ENCODE data around the gene PSMD4. TPM values are rescaled to one million over a fixed set of nuclear protein-coding genes. Genes with fewer than 3 reads are reported as not detected.

Gene PSMD4
- total RNA-seq, 1 experiment from 2014 or later = 207 TPM

DNA sequence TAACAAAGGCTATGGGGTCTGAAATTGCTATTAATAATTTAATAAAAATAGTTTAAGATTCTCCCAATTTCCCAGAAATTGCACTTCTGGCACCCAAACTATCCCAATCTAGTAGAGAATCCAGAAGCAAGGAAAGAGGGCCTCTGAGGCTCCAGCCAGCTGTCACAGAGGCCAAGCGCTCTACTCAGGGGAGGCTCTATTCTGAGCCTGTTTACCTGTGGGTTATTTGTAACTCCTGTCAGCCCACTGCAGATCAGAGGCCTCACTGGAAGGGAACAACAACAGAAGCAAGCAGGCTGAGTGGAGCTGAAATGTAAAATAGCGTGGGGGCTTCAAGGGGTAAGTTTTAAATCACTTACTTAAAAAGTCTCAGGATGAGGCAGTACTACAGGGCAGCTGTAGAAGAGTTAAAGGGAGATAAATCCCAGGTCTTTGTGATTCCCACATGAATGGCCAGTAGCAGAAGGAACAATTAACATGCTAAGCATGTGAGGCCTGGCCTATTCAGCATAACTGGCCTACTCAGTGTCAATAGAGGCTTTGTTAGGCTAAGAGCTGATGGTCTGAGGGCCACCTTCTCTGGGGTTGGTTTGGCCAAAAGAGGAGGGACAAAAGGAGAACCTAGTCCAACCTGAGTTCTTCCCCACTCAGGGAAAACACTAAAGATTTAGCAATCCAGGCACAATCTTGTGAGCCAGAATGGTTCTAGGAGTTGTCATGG, 40.4 kb downstream of the PSMD4 start:
- peak; percentile 72 for DNase-seq
- no peaks in the 10 kb centered on the region for H3K9me3 ChIP-seq (ENCODE audit: control insufficient read depth, low read depth, low read length)
- no peak overlapping the region for H3K4ac ChIP-seq (ENCODE audit: low read depth, low read length)
- Mint-ChIP-seq H3K9me3 (no peaks in the 10 kb centered on the region; a peak in 2 of 5 replicates), H3K36me3 (ENCODE audit: insufficient read depth in 1 of 3, low read depth in 3 of 3) (peaks cover 34 to 77% (median 69%) of the 10 kb centered on the region in 3 experiments), H3K4me1 (peaks cover 33 to 48% of the 10 kb centered on the region in 2 experiments), H3K27ac (peak overlapping the region; percentile 84 to 99 (median 88)), H3K4me3 (peak overlapping the region; percentile 19 to 37; a peak in 4 of 5 replicates), H3K27me3 (ENCODE audit: low read depth) (peaks cover 2% of the 10 kb centered on the region; the same call in 1 of the 2 replicates)
- TF ChIP-seq, protein P1, sequence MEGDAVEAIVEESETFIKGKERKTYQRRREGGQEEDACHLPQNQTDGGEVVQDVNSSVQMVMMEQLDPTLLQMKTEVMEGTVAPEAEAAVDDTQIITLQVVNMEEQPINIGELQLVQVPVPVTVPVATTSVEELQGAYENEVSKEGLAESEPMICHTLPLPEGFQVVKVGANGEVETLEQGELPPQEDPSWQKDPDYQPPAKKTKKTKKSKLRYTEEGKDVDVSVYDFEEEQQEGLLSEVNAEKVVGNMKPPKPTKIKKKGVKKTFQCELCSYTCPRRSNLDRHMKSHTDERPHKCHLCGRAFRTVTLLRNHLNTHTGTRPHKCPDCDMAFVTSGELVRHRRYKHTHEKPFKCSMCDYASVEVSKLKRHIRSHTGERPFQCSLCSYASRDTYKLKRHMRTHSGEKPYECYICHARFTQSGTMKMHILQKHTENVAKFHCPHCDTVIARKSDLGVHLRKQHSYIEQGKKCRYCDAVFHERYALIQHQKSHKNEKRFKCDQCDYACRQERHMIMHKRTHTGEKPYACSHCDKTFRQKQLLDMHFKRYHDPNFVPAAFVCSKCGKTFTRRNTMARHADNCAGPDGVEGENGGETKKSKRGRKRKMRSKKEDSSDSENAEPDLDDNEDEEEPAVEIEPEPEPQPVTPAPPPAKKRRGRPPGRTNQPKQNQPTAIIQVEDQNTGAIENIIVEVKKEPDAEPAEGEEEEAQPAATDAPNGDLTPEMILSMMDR (conservative IDR thresholded peaks at IDR 0.05) = no peak
- no peaks in the 10 kb centered on the region for H4K20me1 ChIP-seq (ENCODE audit: control insufficient read depth, insufficient read depth, insufficient read length)
- no peak overlapping the region for H4K8ac ChIP-seq (replicated peaks; ENCODE audit: insufficient read length, low read depth, low read length)
- H2BK12ac ChIP-seq (ENCODE audit: insufficient read length, low read depth, low read length) = no peak overlapping the region
- H2BK15ac ChIP-seq (ENCODE audit: low read depth, low read length) = no peak overlapping the region
- no peak overlapping the region for H2BK5ac ChIP-seq (ENCODE audit: insufficient read length, low read length)
- no peak overlapping the region for H4K5ac ChIP-seq (ENCODE audit: insufficient read length, low read depth, low read length)
- no peak overlapping the region for H3T11ph ChIP-seq (ENCODE audit: low read length)
- no peak overlapping the region for H2AK5ac ChIP-seq (ENCODE audit: insufficient read length, low read length)
- peaks cover 4% of the 10 kb centered on the region; the same call in 1 of the 2 replicates for H3K4me1 ChIP-seq (ENCODE audit: insufficient read depth, low read length)
- H3K79me2 ChIP-seq (ENCODE audit: insufficient read depth, low read length) = no peaks in the 10 kb centered on the region
- no peaks in the 10 kb centered on the region for H3K79me1 ChIP-seq (ENCODE audit: insufficient read depth, low read depth, low read length, poor library complexity, severe bottlenecking)
- H3K27ac ChIP-seq (ENCODE audit: insufficient read length, low read depth, low read length) = peak overlapping the region; percentile 64
- H2BK120ac ChIP-seq (ENCODE audit: low read depth, low read length, poor library complexity, severe bottlenecking) = no peak overlapping the region
- no peak overlapping the region for H3K14ac ChIP-seq (ENCODE audit: insufficient read depth, low read length)
- H4K91ac ChIP-seq (ENCODE audit: insufficient read length, low read depth, low read length) = no peak overlapping the region
- peak overlapping the region; percentile 10 for H3K4me2 ChIP-seq (ENCODE audit: insufficient read depth, insufficient read length, low read length)
- H3K27me3 ChIP-seq (ENCODE audit: insufficient read depth, low read length) = no peaks in the 10 kb centered on the region
- H3K56ac ChIP-seq (ENCODE audit: insufficient read length, low read depth, low read length) = no peak overlapping the region
- WGBS (ENCODE audit: extremely low coverage, insufficient read length, low lambda C conversion rate) = no CpG with 5 or more reads among the region's 2 CpGs
- H3K23ac ChIP-seq (ENCODE audit: insufficient read length, low read depth, low read length) = no peak overlapping the region
- H2BK20ac ChIP-seq (ENCODE audit: low read depth, low read length, poor library complexity, severe bottlenecking) = no peak overlapping the region
- no peak overlapping the region for H2AFZ ChIP-seq (ENCODE audit: low read length)
- no peak overlapping the region for H3K9ac ChIP-seq (ENCODE audit: extremely low read depth, insufficient read length, low read length)
- H3K23me2 ChIP-seq (ENCODE audit: insufficient read length, low read depth, low read length, poor library complexity, severe bottlenecking) = no peaks in the 10 kb centered on the region
- peak overlapping the region; percentile 18 for H3K18ac ChIP-seq (ENCODE audit: insufficient read length, low read depth, low read length)

Measured in H9 (cell line).